PFSK-1 (cell line): ENCODE results near the gene CCDC93.

Experiments
- FOXP2 ChIP-seq: optimal IDR thresholded peaks from 2 replicates; pipeline ENCODE3; 2011; ENCODE audit warnings: borderline replicate concordance, control low read depth, inconsistent platforms; ENCODE audit not compliant: insufficient read depth; ENCODE audit errors: extremely low read length, extremely low read depth
- POLR2AphosphoS5 ChIP-seq: IDR thresholded peaks from 2 replicates; pipeline ENCODE4 v1.6.1; 2012; ENCODE audit warnings: low read depth, mild to moderate bottlenecking, control low read depth, low read length, moderate library complexity
- SIN3A ChIP-seq: IDR thresholded peaks from 2 replicates; pipeline ENCODE4 v1.6.1; 2012; ENCODE audit warnings: mild to moderate bottlenecking, low read length, moderate library complexity, borderline replicate concordance; ENCODE audit not compliant: insufficient read depth
- TAF1 ChIP-seq: IDR thresholded peaks from 2 replicates; pipeline ENCODE4 v1.6.1; 2012; ENCODE audit warnings: low read length, control low read depth, borderline replicate concordance; ENCODE audit not compliant: insufficient read depth
- TF ChIP-seq, protein P1 (sequence below), 2 experiments: IDR thresholded peaks; 2 replicates each; pipeline versions ENCODE4 v1.6.1 to v1.8.0; 2011 to 2012; ENCODE audit warnings: low read depth in 2 of 2, low read length in 2 of 2, control low read depth in 1 of 2, inconsistent platforms in 1 of 2, mild to moderate bottlenecking in 1 of 2, moderate library complexity in 1 of 2; ENCODE audit not compliant: insufficient read depth in 1 of 2

DNA sequence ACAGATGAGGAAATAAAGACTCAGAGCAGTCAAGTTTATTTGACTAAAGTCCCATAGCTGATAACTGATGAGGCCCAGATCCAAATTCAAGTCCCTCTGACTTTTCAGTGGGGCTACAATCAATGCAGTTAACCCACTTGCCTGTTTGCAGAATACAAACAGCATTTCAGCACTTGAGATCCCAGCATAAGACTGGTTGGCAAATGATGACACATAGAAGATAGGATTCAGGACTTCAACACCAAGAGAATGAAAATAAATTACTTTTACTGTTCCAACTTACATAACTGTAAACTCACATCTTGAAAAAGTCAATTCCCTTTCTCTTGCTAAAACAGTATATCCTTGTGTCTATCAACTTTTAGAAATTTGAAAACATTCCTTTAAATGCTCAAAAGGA is 61.2 kb downstream of the CCDC93 start:
- TF ChIP-seq POLR2AphosphoS5 (no peak), FOXP2 (no peak), TAF1 (no peak), SIN3A (no peak)
- TF ChIP-seq, protein P1, sequence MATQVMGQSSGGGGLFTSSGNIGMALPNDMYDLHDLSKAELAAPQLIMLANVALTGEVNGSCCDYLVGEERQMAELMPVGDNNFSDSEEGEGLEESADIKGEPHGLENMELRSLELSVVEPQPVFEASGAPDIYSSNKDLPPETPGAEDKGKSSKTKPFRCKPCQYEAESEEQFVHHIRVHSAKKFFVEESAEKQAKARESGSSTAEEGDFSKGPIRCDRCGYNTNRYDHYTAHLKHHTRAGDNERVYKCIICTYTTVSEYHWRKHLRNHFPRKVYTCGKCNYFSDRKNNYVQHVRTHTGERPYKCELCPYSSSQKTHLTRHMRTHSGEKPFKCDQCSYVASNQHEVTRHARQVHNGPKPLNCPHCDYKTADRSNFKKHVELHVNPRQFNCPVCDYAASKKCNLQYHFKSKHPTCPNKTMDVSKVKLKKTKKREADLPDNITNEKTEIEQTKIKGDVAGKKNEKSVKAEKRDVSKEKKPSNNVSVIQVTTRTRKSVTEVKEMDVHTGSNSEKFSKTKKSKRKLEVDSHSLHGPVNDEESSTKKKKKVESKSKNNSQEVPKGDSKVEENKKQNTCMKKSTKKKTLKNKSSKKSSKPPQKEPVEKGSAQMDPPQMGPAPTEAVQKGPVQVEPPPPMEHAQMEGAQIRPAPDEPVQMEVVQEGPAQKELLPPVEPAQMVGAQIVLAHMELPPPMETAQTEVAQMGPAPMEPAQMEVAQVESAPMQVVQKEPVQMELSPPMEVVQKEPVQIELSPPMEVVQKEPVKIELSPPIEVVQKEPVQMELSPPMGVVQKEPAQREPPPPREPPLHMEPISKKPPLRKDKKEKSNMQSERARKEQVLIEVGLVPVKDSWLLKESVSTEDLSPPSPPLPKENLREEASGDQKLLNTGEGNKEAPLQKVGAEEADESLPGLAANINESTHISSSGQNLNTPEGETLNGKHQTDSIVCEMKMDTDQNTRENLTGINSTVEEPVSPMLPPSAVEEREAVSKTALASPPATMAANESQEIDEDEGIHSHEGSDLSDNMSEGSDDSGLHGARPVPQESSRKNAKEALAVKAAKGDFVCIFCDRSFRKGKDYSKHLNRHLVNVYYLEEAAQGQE (IDR thresholded peaks at IDR 0.05; ENCODE audit: insufficient read depth in 1 of 2, low read depth in 2 of 2, low read length in 2 of 2): no peak
